NCI-H2081 treated with DMSO at 0.1 percent for 48 hours (cell line): ENCODE results near the gene FBLN2.

Source experiments
- DNase-seq: peaks from one replicate; lab custom pipeline; 2025; lab: John Stamatoyannopoulos, UW

Gene FBLN2

GRCh38 chr3:13532085-13532484 lies 16.8 kb upstream of the FBLN2 start:
- DNase-seq: no peak

- no peak for DNase-seq
These were observed 16.3 kb upstream of the FBLN2 start for GRCh38 chr3:13532631-13533030.

GRCh38 chr3:13533885-13534301 lies 15.0 kb upstream of the FBLN2 start:
- no peak for DNase-seq

- DNase-seq: no peak
These were observed 13.4 kb upstream of the FBLN2 start for GRCh38 chr3:13535526-13535875.

GRCh38 chr3:13535905-13536304 lies 13.0 kb upstream of the FBLN2 start:
- DNase-seq: no peak

- DNase-seq: no peak
These were observed 12.5 kb upstream of the FBLN2 start for GRCh38 chr3:13536432-13536831.

GRCh38 chr3:13536832-13537231 lies 12.1 kb upstream of the FBLN2 start:
- no peak for DNase-seq

GRCh38 chr3:13537244-13537908 lies 11.5 kb upstream of the FBLN2 start:
- DNase-seq: no peak

GRCh38 chr3:13537909-13538296 lies 11.0 kb upstream of the FBLN2 start:
- no peak for DNase-seq

- no peak for DNase-seq
These were observed 10.2 kb upstream of the FBLN2 start for GRCh38 chr3:13538520-13539291.

- no peak for DNase-seq
These were observed 9.7 kb upstream of the FBLN2 start for GRCh38 chr3:13539292-13539638.

- no peak for DNase-seq
These were observed 9.3 kb upstream of the FBLN2 start for GRCh38 chr3:13539671-13540070.

- no peak for DNase-seq
These were observed 8.5 kb upstream of the FBLN2 start for GRCh38 chr3:13540297-13540995.

- no peak for DNase-seq
These were observed 7.2 kb upstream of the FBLN2 start for GRCh38 chr3:13541691-13542090.

- no peak for DNase-seq
These were observed 6.8 kb upstream of the FBLN2 start for GRCh38 chr3:13542142-13542541.

- DNase-seq: no peak
These were observed 5.7 kb upstream of the FBLN2 start for GRCh38 chr3:13543253-13543652.

- no peak for DNase-seq
These were observed 4.6 kb upstream of the FBLN2 start for GRCh38 chr3:13544293-13544831.

- no peak for DNase-seq
These were observed 3.8 kb upstream of the FBLN2 start for GRCh38 chr3:13544951-13545651.

- DNase-seq: no peak
These were observed 2.9 kb upstream of the FBLN2 start for GRCh38 chr3:13545952-13546454.

- DNase-seq: no peak
These were observed 2.2 kb upstream of the FBLN2 start for GRCh38 chr3:13546667-13547171.

- DNase-seq: no peak
These were observed 1.1 kb upstream of the FBLN2 start for GRCh38 chr3:13547591-13548371.
